WTC11 (cell line): ENCODE results near the gene ADCY3.

ENCODE experiments used
- CTCF ChIP-seq: fragments of 200-600 bp; IDR thresholded peaks from 2 replicates; pipeline ENCODE4 v1.8.0; 2022; ENCODE audit warnings: antibody characterized with exemption
- E2F4 ChIP-seq: sonication (generic); formaldehyde crosslinking; IDR thresholded peaks from 2 replicates; pipeline ENCODE4 v1.8.1; 2022; ENCODE audit warnings: low read depth, mild to moderate bottlenecking, moderate library complexity, missing genetic modification reagents, borderline replicate concordance
- FOXP1 ChIP-seq: sonication (generic); formaldehyde crosslinking; IDR thresholded peaks from 2 replicates; pipeline ENCODE4 v1.8.0; 2022; ENCODE audit warnings: missing genetic modification reagents, mild to moderate bottlenecking, moderate library complexity, borderline replicate concordance
- GABPB1 ChIP-seq: sonication (generic); formaldehyde crosslinking; IDR thresholded peaks from 2 replicates; pipeline ENCODE4 v1.8.1; 2023; ENCODE audit warnings: mild to moderate bottlenecking, missing genetic modification reagents
- KAT7 ChIP-seq: sonication (generic); formaldehyde crosslinking; IDR thresholded peaks from 2 replicates; pipeline ENCODE4 v1.8.1; 2023; ENCODE audit warnings: missing genetic modification reagents, mild to moderate bottlenecking, borderline replicate concordance

GRCh38 chr2:24816404-24816803, 103.6 kb downstream of the ADCY3 start:
- TF ChIP-seq FOXP1 (CRISPR knock-in tag) (no peak), CTCF (no peak), GABPB1 (CRISPR knock-in tag) (no peak), E2F4 (no peak), KAT7 (no peak)
